Osteocyte (in vitro differentiated cells): Measurements from ENCODE around the gene COMT. TPM values are rescaled to one million over a fixed set of nuclear protein-coding genes. Genes with fewer than 3 reads are reported as not detected.

Experiments
- DNase-seq: peaks from one replicate; pipeline ENCODE4 v3.0.0; 2021; ENCODE audit warnings: mixed read lengths; ENCODE audit not compliant: unreplicated experiment; ENCODE audit errors: extremely low spot score
- H3K27ac Mint-ChIP-seq: one replicate; pipeline ENCODE4 v1.8.0; 2021; ENCODE audit warnings: mild to moderate bottlenecking, mixed read lengths; ENCODE audit not compliant: unreplicated experiment
- H3K27me3 Mint-ChIP-seq: one replicate; pipeline ENCODE4 v1.8.0; 2021; ENCODE audit warnings: mixed read lengths; ENCODE audit not compliant: unreplicated experiment
- H3K36me3 Mint-ChIP-seq: one replicate; pipeline ENCODE4 v1.8.0; 2021; ENCODE audit warnings: mixed read lengths; ENCODE audit not compliant: unreplicated experiment
- H3K4me1 Mint-ChIP-seq: one replicate; pipeline ENCODE4 v1.8.0; 2021; ENCODE audit warnings: mixed read lengths; ENCODE audit not compliant: unreplicated experiment
- H3K4me3 Mint-ChIP-seq: one replicate; pipeline ENCODE4 v1.8.0; 2021; ENCODE audit warnings: mild to moderate bottlenecking, moderate library complexity, mixed read lengths; ENCODE audit not compliant: unreplicated experiment
- H3K9me3 Mint-ChIP-seq: one replicate; pipeline ENCODE4 v1.8.0; 2021; ENCODE audit warnings: mixed read lengths; ENCODE audit not compliant: unreplicated experiment
- CTCF ChIP-seq: fragments of 200-600 bp; sonication (generic); IDR thresholded peaks from 2 replicates; pipeline ENCODE4 v1.5.0; 2021; ENCODE audit warnings: antibody characterized with exemption, mild to moderate bottlenecking, moderate library complexity
- total RNA-seq: library from RNA; stranded (reverse); gene quantifications from 2 replicates; pipeline ENCODE4 v1.2.1, GENCODE V29; 2021

COMT gene
- total RNA-seq, 1 donor from 2014 or later = 92.1 TPM

- H3K4me3 Mint-ChIP-seq = no peak overlapping the region
Observed at GRCh38 chr22:19917389-19918138, 24.0 kb upstream of the COMT start.

GRCh38 chr22:19918332-19919106 lies 23.1 kb upstream of the COMT start:
- no peak overlapping the region for H3K4me3 Mint-ChIP-seq
- H3K9me3 Mint-ChIP-seq = no peaks in the 10 kb centered on the region
- no peak for DNase-seq
- no peaks in the 10 kb centered on the region for H3K4me1 Mint-ChIP-seq
- peaks cover 9% of the 10 kb centered on the region for H3K36me3 Mint-ChIP-seq
- H3K27ac Mint-ChIP-seq = no peak overlapping the region
- peaks cover 2% of the 10 kb centered on the region for H3K27me3 Mint-ChIP-seq
- TF ChIP-seq CTCF = no peak

More at GRCh38 chr22:19917389-19918138, 24.0 kb upstream of the COMT start:
- Mint-ChIP-seq H3K36me3 (peaks cover 9% of the 10 kb centered on the region), H3K27me3 (peaks cover 2% of the 10 kb centered on the region), H3K27ac (no peak overlapping the region), H3K4me1 (no peaks in the 10 kb centered on the region), H3K9me3 (no peaks in the 10 kb centered on the region)
- TF ChIP-seq CTCF = no peak
- DNase-seq = no peak

GRCh38 chr22:19919701-19920363 lies 21.7 kb upstream of the COMT start:
- H3K4me1 Mint-ChIP-seq = no peaks in the 10 kb centered on the region
- no peak overlapping the region for H3K27ac Mint-ChIP-seq
- H3K27me3 Mint-ChIP-seq = peaks cover 2% of the 10 kb centered on the region
- DNase-seq = no peak
- no peaks in the 10 kb centered on the region for H3K9me3 Mint-ChIP-seq
- H3K4me3 Mint-ChIP-seq = no peak overlapping the region
- peaks cover 5% of the 10 kb centered on the region for H3K36me3 Mint-ChIP-seq
- TF ChIP-seq CTCF = no peak

DNA sequence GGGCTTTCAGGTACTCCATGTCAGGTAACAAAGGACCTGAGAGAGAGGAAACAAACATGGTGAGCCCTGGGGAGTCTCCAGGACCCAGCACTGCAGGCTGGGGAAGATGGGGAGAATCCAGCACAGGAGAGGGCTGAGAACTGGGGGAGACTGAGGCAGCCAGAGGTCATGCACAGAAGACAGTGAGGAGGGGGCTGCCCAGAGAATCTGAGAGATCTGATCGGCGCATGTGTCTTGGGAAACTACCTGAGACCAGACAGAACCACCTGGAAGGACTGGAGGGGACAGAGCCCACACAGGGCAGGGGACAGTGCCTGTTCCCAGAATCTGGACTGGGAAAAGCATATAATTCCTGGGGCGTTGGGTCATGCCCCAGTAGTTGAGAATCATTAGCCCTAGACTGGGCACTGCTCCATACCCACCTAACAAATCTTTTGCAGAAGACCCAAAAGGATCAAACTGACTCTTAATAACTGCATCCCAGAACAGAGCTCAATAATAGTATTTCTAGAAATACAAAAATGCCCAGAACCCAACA lies 20.0 kb upstream of the COMT start:
- Mint-ChIP-seq H3K4me1 (no peaks in the 10 kb centered on the region), H3K27ac (no peak overlapping the region)
- DNase-seq = no peak

More for the DNA sequence above, 20.0 kb upstream of the COMT start:
- H3K36me3 Mint-ChIP-seq = no peaks in the 10 kb centered on the region
- no peak for TF ChIP-seq CTCF
- no peaks in the 10 kb centered on the region for H3K9me3 Mint-ChIP-seq
- H3K4me3 Mint-ChIP-seq = no peak overlapping the region
- H3K27me3 Mint-ChIP-seq = peaks cover 2% of the 10 kb centered on the region
